Neutrophil (primary cell): ENCODE results near the gene ZBTB8OS.

Source experiments
- H3K27ac ChIP-seq: fragments of 200-600 bp; sonication (generic); 2 replicates; pipeline ENCODE4 v1.5.1; 2016; ENCODE audit warnings: mild to moderate bottlenecking, moderate library complexity
- H3K27me3 ChIP-seq: fragments of 200-600 bp; sonication (generic); 2 replicates; pipeline ENCODE4 v1.6.0; 2016; ENCODE audit warnings: mild to moderate bottlenecking
- H3K36me3 ChIP-seq: fragments of 200-600 bp; sonication (generic); 2 replicates; pipeline ENCODE4 v1.5.1; 2017
- H3K4me1 ChIP-seq, 2 experiments: fragments of 200-600 bp in 1 of 2; sonication (generic) in 1 of 2; 1 replicate in 1 of 2; 2 replicates in 1 of 2; pipeline versions ENCODE4 v1.5.1 to v1.6.1; 2013 to 2016; ENCODE audit warnings: low read depth in 1 of 2, low read length in 1 of 2, mild to moderate bottlenecking in 1 of 2, moderate library complexity in 1 of 2; ENCODE audit not compliant: control insufficient read depth in 1 of 2, insufficient read depth in 1 of 2
- H3K4me3 ChIP-seq, 2 experiments: fragments of 200-600 bp in 1 of 2; sonication (generic) in 1 of 2; 1 replicate in 1 of 2; 2 replicates in 1 of 2; pipeline ENCODE4 v1.5.1; 2013 to 2016; ENCODE audit warnings: low read depth in 1 of 2, low read length in 1 of 2, mild to moderate bottlenecking in 1 of 2, moderate library complexity in 1 of 2
- H3K9me3 ChIP-seq: fragments of 200-600 bp; sonication (generic); 2 replicates; pipeline ENCODE4 v1.5.1; 2016
- TF ChIP-seq, protein P1 (sequence below): fragments of 200-600 bp; sonication (generic); IDR thresholded peaks from 2 replicates; pipeline ENCODE4 v1.5.1; 2016; ENCODE audit warnings: antibody characterized with exemption

ZBTB8OS gene

DNA sequence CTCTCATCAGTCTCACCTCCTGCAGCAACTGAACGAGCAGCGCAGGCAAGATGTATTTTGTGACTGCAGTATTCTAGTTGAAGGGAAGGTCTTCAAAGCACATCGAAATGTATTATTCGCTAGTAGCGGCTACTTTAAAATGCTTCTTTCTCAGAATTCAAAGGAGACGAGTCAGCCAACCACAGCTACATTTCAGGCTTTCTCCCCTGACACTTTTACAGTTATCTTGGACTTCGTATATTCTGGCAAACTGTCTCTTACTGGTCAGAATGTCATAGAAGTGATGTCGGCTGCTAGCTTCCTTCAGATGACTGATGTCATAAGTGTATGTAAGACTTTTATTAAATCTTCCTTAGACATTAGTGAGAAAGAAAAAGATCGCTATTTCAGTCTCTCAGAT, 57.4 kb downstream of the ZBTB8OS start:
- Histone ChIP-seq H3K4me1 (no peaks in the 10 kb centered on the region), H3K9me3 (no peaks in the 10 kb centered on the region), H3K27ac (no peak overlapping the region), H3K4me3 (no peak overlapping the region), H3K27me3 (no peaks in the 10 kb centered on the region), H3K36me3 (no peaks in the 10 kb centered on the region)
- TF ChIP-seq, protein P1, sequence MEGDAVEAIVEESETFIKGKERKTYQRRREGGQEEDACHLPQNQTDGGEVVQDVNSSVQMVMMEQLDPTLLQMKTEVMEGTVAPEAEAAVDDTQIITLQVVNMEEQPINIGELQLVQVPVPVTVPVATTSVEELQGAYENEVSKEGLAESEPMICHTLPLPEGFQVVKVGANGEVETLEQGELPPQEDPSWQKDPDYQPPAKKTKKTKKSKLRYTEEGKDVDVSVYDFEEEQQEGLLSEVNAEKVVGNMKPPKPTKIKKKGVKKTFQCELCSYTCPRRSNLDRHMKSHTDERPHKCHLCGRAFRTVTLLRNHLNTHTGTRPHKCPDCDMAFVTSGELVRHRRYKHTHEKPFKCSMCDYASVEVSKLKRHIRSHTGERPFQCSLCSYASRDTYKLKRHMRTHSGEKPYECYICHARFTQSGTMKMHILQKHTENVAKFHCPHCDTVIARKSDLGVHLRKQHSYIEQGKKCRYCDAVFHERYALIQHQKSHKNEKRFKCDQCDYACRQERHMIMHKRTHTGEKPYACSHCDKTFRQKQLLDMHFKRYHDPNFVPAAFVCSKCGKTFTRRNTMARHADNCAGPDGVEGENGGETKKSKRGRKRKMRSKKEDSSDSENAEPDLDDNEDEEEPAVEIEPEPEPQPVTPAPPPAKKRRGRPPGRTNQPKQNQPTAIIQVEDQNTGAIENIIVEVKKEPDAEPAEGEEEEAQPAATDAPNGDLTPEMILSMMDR = no peak

DNA sequence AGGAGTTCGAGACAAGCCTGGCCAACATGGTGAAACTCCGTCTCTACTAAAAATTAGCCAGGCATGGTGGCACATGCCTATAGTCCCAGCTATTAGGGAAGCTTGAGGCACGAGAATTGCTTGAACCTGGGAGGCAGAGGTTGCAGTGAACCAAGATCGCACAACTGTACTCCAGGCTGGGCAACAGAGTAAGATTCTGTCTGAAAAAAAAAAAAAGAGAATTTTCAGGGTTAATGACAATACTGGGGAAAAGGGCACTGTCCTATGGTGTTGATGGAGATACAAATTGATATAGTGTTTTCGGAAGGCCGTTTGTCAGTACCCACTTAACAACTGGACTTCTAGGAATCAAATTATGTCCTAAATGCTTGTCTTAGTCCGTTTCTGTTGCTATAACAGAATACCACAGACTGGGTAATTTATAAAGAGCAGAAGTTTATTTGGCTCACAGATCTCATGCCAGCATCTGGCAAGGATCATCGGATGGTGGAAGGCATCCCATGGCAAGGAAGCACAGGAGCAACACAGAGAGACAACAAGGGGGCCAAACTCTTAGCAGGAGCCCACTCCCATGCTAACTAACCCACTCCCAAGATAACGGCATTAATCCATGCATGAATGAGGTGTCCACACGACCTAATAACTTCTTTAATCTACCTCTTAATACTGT, 69.9 kb downstream of the ZBTB8OS start:
- TF ChIP-seq, protein P1 = no peak
- Histone ChIP-seq H3K36me3 (no peaks in the 10 kb centered on the region), H3K27me3 (no peaks in the 10 kb centered on the region), H3K9me3 (no peaks in the 10 kb centered on the region), H3K27ac (no peak overlapping the region), H3K4me1 (no peaks in the 10 kb centered on the region), H3K4me3 (no peak overlapping the region)
